HL-60/S4 (cell line): ENCODE data around the gene C14orf132.

Source experiments
- in situ Hi-C: fragments of 300-500 bp; cut with MboI; formaldehyde crosslinking; loops from 2 replicates; pipeline ENCODE4 v1.14.3; 2022; ENCODE audit warnings: low sequenced_read_pairs

The C14orf132 gene

GRCh38 chr14:96081767-96082400 is 42.7 kb downstream of the C14orf132 start:
- in situ Hi-C loops = no loop called here

GRCh38 chr14:96082420-96083300 is 43.5 kb downstream of the C14orf132 start:
- in situ Hi-C loops = no loop called here

- in situ Hi-C loops = no loop called here
These were observed 44.6 kb downstream of the C14orf132 start for GRCh38 chr14:96083667-96084320.

GRCh38 chr14:96084796-96085195 is 45.6 kb downstream of the C14orf132 start:
- in situ Hi-C loops = no loop called here

- in situ Hi-C loops = no loop called here
These were observed 46.2 kb downstream of the C14orf132 start for GRCh38 chr14:96085369-96085768.

- in situ Hi-C loops = no loop called here
These were observed 46.9 kb downstream of the C14orf132 start for GRCh38 chr14:96086032-96086431.

- in situ Hi-C loops = no loop called here
These were observed 47.5 kb downstream of the C14orf132 start for GRCh38 chr14:96086574-96087077.

GRCh38 chr14:96088074-96088473 is 48.9 kb downstream of the C14orf132 start:
- in situ Hi-C loops = no loop called here

- in situ Hi-C loops = no loop called here
These were observed 49.3 kb downstream of the C14orf132 start for GRCh38 chr14:96088481-96088880.

- in situ Hi-C loops = no loop called here
These were observed 49.7 kb downstream of the C14orf132 start for GRCh38 chr14:96088911-96089310.

GRCh38 chr14:96089401-96089800 is 50.2 kb downstream of the C14orf132 start:
- in situ Hi-C loops = no loop called here

- in situ Hi-C loops = no loop called here
These were observed 51.4 kb downstream of the C14orf132 start for GRCh38 chr14:96090441-96091148.

- in situ Hi-C loops = no loop called here
These were observed 52.1 kb downstream of the C14orf132 start for GRCh38 chr14:96091149-96091693.

- in situ Hi-C loops = no loop called here
These were observed 52.8 kb downstream of the C14orf132 start for GRCh38 chr14:96091941-96092411.

- in situ Hi-C loops = no loop called here
These were observed 53.8 kb downstream of the C14orf132 start for GRCh38 chr14:96092936-96093335.

- in situ Hi-C loops = no loop called here
These were observed 55.0 kb downstream of the C14orf132 start for GRCh38 chr14:96094211-96094610.

GRCh38 chr14:96094656-96095055 is 55.5 kb downstream of the C14orf132 start:
- in situ Hi-C loops = no loop called here

GRCh38 chr14:96095058-96095457 is 55.9 kb downstream of the C14orf132 start:
- in situ Hi-C loops = no loop called here

- in situ Hi-C loops = no loop called here
These were observed 56.7 kb downstream of the C14orf132 start for GRCh38 chr14:96095581-96096476.
